Activated CD4-positive, CD25-positive, alpha-beta regulatory T cell treated with anti-CD3 and anti-CD28 coated beads, Interleukin-2, amount 50 U/mL, for 24 hours (primary cell): ENCODE results near the gene ACY1.
A peak's percentile ranks its signal among the peaks of the same experiment; 100 is the strongest.

Source experiments
- ATAC-seq, 2 donors: fragments of 150-1000 bp; cut with Tn5 transposase; one replicate each; pipeline ENCODE4 v1.10.0; 2021; ENCODE audit warnings: mild to moderate bottlenecking in 1 of 2, moderate library complexity in 1 of 2

ACY1 gene

GRCh38 chr3:51982838-51983577 is at the start of gene ACY1:
Gene ACY1 (plus strand): TSS chr3:51983535. CDS start chr3:51984065, 530 bp downstream.
- ATAC-seq, result peak; percentile 85

- ATAC-seq, result no peak
Measured at GRCh38 chr3:51934139-51934850, 49.0 kb upstream of the ACY1 start.

GRCh38 chr3:51934991-51935885 is 48.1 kb upstream of the ACY1 start:
- no peak for ATAC-seq

GRCh38 chr3:51935886-51936755 is 47.2 kb upstream of the ACY1 start:
- no peak for ATAC-seq

GRCh38 chr3:51937014-51937413 is 46.3 kb upstream of the ACY1 start:
- no peak for ATAC-seq

GRCh38 chr3:51937611-51938450 is 45.5 kb upstream of the ACY1 start:
- ATAC-seq, result no peak

- ATAC-seq, result no peak
Measured at GRCh38 chr3:51938780-51939425, 44.4 kb upstream of the ACY1 start.

GRCh38 chr3:51940648-51941462 is 42.5 kb upstream of the ACY1 start:
- ATAC-seq, result no peak

GRCh38 chr3:51941463-51941797 is 41.9 kb upstream of the ACY1 start:
- ATAC-seq, result no peak

GRCh38 chr3:51941798-51942602 is 41.3 kb upstream of the ACY1 start, which contains the start of the genes PARP3 and RRP9:
Gene PARP3 (plus strand): TSS chr3:51942363. CDS start chr3:51943356, 993 bp downstream.
Gene RRP9 (minus strand): TSS chr3:51941904. CDS start chr3:51941867, 37 bp downstream.
- peak; percentile 91 to 92 for ATAC-seq

GRCh38 chr3:51942603-51943450 is 40.5 kb upstream of the ACY1 start:
- peak; percentile 28 to 30 for ATAC-seq

- ATAC-seq, result no peak
Measured at GRCh38 chr3:51943451-51944391, 39.6 kb upstream of the ACY1 start.

GRCh38 chr3:51944451-51945021 is 38.8 kb upstream of the ACY1 start:
- no peak for ATAC-seq

- no peak for ATAC-seq
Measured at GRCh38 chr3:51945031-51945840, 38.1 kb upstream of the ACY1 start.
